ENCODE data around the gene PIGT. TPM values are rescaled to one million over a fixed set of nuclear protein-coding genes. Genes with fewer than 3 reads are reported as not detected.

Gene PIGT
- polyA plus RNA-seq (2011; rRNA removed) (114 and 140 TPM in 2 replicates), polyA minus RNA-seq (2011; rRNA and poly(A)+ RNA removed) (51.4 and 58.4 TPM in 2 replicates)

- Histone ChIP-seq H3K27ac (ENCODE audit: low read depth, low read length) (peak within 1 kb of the TSS; percentile 48), H3K9me3 (ENCODE audit: control insufficient read depth, insufficient read depth, low read length) (no peaks in the 10 kb centered on the region; the same call in 1 of the 2 replicates), H3K4me3 (ENCODE audit: low read depth, low read length) (peak within 1 kb of the TSS; percentile 93), H3K27me3 (ENCODE audit: control insufficient read depth, insufficient read depth, low read length) (no peaks in the 10 kb centered on the region)
- TF ChIP-seq, protein P1, sequence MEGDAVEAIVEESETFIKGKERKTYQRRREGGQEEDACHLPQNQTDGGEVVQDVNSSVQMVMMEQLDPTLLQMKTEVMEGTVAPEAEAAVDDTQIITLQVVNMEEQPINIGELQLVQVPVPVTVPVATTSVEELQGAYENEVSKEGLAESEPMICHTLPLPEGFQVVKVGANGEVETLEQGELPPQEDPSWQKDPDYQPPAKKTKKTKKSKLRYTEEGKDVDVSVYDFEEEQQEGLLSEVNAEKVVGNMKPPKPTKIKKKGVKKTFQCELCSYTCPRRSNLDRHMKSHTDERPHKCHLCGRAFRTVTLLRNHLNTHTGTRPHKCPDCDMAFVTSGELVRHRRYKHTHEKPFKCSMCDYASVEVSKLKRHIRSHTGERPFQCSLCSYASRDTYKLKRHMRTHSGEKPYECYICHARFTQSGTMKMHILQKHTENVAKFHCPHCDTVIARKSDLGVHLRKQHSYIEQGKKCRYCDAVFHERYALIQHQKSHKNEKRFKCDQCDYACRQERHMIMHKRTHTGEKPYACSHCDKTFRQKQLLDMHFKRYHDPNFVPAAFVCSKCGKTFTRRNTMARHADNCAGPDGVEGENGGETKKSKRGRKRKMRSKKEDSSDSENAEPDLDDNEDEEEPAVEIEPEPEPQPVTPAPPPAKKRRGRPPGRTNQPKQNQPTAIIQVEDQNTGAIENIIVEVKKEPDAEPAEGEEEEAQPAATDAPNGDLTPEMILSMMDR (IDR thresholded peaks at IDR 0.05; ENCODE audit: low read depth, low read length) = no peak
- CTCF ChIA-PET = interaction anchor here (1.2 to 5.0 kb wide), 6 partner anchors 21 to 97 kb away, joined by 3 to 36 read pairs (median 6); partner anchors contain the start of gene SYS1
- no peak for DNase-seq (ENCODE audit: low read depth, low spot score)
- POLR2A ChIA-PET = interaction anchor here (0.6 to 1.5 kb wide), 5 partner anchors 21 to 701 kb away, joined by 3 to 5 read pairs (median 5); partner anchors contain the start of genes CCN5 and SYS1
Measured at GRCh38 chr20:45415822-45416637, at the start of gene PIGT. Gene PIGT, plus strand, starts transcription at chr20:45416141. Its CDS starts 16 bp downstream, at chr20:45416157.

DNA sequence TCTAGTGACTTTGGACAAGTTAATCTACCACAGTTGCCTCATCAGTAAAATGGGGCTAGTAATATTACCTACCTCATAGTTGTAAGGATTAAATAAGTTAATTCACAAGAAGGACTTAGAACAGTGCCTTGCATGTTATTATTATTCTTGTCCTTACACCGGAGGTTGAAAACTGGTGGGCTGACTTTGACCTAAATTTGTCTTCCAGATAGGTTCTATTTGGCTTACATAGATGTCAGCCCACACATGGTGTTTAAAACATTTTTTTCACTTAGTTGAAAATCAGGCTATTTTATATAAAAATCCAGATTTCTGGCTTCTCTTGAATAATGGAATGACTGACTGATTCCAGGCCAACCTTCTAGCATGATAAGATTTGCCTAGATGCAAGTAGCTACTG is 49.7 kb upstream of the PIGT start:
- H3K4me3 ChIP-seq (ENCODE audit: low read depth, low read length) = no peak overlapping the region
- POLR2A ChIA-PET = no interaction called here
- no peak for DNase-seq (ENCODE audit: low read depth, low spot score)
- H3K9me3 ChIP-seq (ENCODE audit: control insufficient read depth, insufficient read depth, low read length) = no peaks in the 10 kb centered on the region; the same call in 1 of the 2 replicates
- CTCF ChIA-PET = interaction anchor here (0.7 to 1.9 kb wide), 4 partner anchors 47 to 405 kb away, joined by 3 to 8 read pairs (median 4); no protein-coding TSS in a partner anchor
- H3K27me3 ChIP-seq (ENCODE audit: control insufficient read depth, insufficient read depth, low read length) = no peaks in the 10 kb centered on the region
- H3K27ac ChIP-seq (ENCODE audit: low read depth, low read length) = no peak overlapping the region
- TF ChIP-seq, protein P1 (IDR thresholded peaks at IDR 0.05; ENCODE audit: low read depth, low read length) = no peak

GRCh38 chr20:45366631-45367030 is 49.3 kb upstream of the PIGT start:
- Histone ChIP-seq H3K9me3 (ENCODE audit: control insufficient read depth, insufficient read depth, low read length) (no peaks in the 10 kb centered on the region; the same call in 1 of the 2 replicates), H3K27ac (ENCODE audit: low read depth, low read length) (no peak overlapping the region), H3K27me3 (ENCODE audit: control insufficient read depth, insufficient read depth, low read length) (no peaks in the 10 kb centered on the region), H3K4me3 (ENCODE audit: low read depth, low read length) (no peak overlapping the region)
- POLR2A ChIA-PET = no interaction called here
- DNase-seq (ENCODE audit: low read depth, low spot score) = no peak
- CTCF ChIA-PET = interaction anchor here (0.7 to 1.9 kb wide), 3 partner anchors 48 to 405 kb away, joined by 3 to 8 read pairs (median 5); no protein-coding TSS in a partner anchor
- TF ChIP-seq, protein P1 (IDR thresholded peaks at IDR 0.05; ENCODE audit: low read depth, low read length) = no peak

GRCh38 chr20:45367126-45367525 is 48.8 kb upstream of the PIGT start:
- H3K9me3 ChIP-seq (ENCODE audit: control insufficient read depth, insufficient read depth, low read length) = no peaks in the 10 kb centered on the region; the same call in 1 of the 2 replicates
- TF ChIP-seq, protein P1 (IDR thresholded peaks at IDR 0.05; ENCODE audit: low read depth, low read length) = no peak
- CTCF ChIA-PET = interaction anchor here (0.7 to 1.9 kb wide), 3 partner anchors 48 to 404 kb away, joined by 3 to 8 read pairs (median 5); no protein-coding TSS in a partner anchor
- no peaks in the 10 kb centered on the region for H3K27me3 ChIP-seq (ENCODE audit: control insufficient read depth, insufficient read depth, low read length)
- H3K27ac ChIP-seq (ENCODE audit: low read depth, low read length) = no peak overlapping the region
- H3K4me3 ChIP-seq (ENCODE audit: low read depth, low read length) = no peak overlapping the region
- POLR2A ChIA-PET = no interaction called here
- no peak for DNase-seq (ENCODE audit: low read depth, low spot score)

Data from AG04450 (cell line).